Dendritic cell treated with granulocyte-macrophage colony-stimulating factor and Interleukin-4, amounts not matched to agents 40 ng/mL and 50 ng/mL, for 4 days (primary cell): ENCODE measurements around the gene C16orf87.

Source experiments
- H3K27ac Mint-ChIP-seq: one replicate; pipeline ENCODE4 v1.8.0; 2022; ENCODE audit warnings: mild to moderate bottlenecking, mixed read lengths
- H3K27me3 Mint-ChIP-seq: one replicate; pipeline ENCODE4 v1.8.0; 2022; ENCODE audit warnings: mild to moderate bottlenecking, mixed read lengths
- H3K36me3 Mint-ChIP-seq: one replicate; pipeline ENCODE4 v1.8.0; 2022; ENCODE audit warnings: low read depth, mixed read lengths
- H3K4me1 Mint-ChIP-seq: one replicate; pipeline ENCODE4 v1.8.0; 2022; ENCODE audit warnings: low read depth, mixed read lengths
- H3K4me3 Mint-ChIP-seq: one replicate; pipeline ENCODE4 v1.8.0; 2022; ENCODE audit warnings: mild to moderate bottlenecking, moderate library complexity, mixed read lengths
- H3K9me3 Mint-ChIP-seq: one replicate; pipeline ENCODE4 v1.8.0; 2022; ENCODE audit warnings: mixed read lengths
- intact Hi-C: fragments of 100-400 bp; cut with micrococcal nuclease; formaldehyde crosslinking; loops from one replicate; pipeline ENCODE4 v1.15.0; 2022

C16orf87 gene

GRCh38 chr16:46853713-46854443 is 22.9 kb upstream of the C16orf87 start:
- Mint-ChIP-seq H3K36me3 (no peaks in the 10 kb centered on the region), H3K9me3 (no peaks in the 10 kb centered on the region), H3K4me1 (no peaks in the 10 kb centered on the region), H3K27me3 (no peaks in the 10 kb centered on the region), H3K27ac (no peak overlapping the region), H3K4me3 (no peak overlapping the region)
- intact Hi-C loops = loop anchor here (1.0 kb wide), 2 partner anchors 55 to 75 kb away; no protein-coding TSS in a partner anchor

GRCh38 chr16:46852130-46852529 is 21.1 kb upstream of the C16orf87 start:
- Mint-ChIP-seq H3K27ac (no peak overlapping the region), H3K4me1 (no peaks in the 10 kb centered on the region), H3K4me3 (no peak overlapping the region), H3K9me3 (no peaks in the 10 kb centered on the region), H3K27me3 (no peaks in the 10 kb centered on the region), H3K36me3 (no peaks in the 10 kb centered on the region)
- intact Hi-C loops = no loop called here

GRCh38 chr16:46850619-46851555 is 19.9 kb upstream of the C16orf87 start:
- Mint-ChIP-seq H3K4me3 (no peak overlapping the region), H3K27me3 (no peaks in the 10 kb centered on the region), H3K27ac (no peak overlapping the region), H3K9me3 (no peaks in the 10 kb centered on the region), H3K36me3 (no peaks in the 10 kb centered on the region), H3K4me1 (no peaks in the 10 kb centered on the region)
- intact Hi-C loops = no loop called here

GRCh38 chr16:46848768-46849764 is 18.1 kb upstream of the C16orf87 start:
- Mint-ChIP-seq H3K9me3 (no peaks in the 10 kb centered on the region), H3K4me3 (no peak overlapping the region), H3K4me1 (peaks cover 2% of the 10 kb centered on the region), H3K27me3 (peaks cover 7% of the 10 kb centered on the region), H3K27ac (no peak overlapping the region), H3K36me3 (no peaks in the 10 kb centered on the region)
- intact Hi-C loops = no loop called here

GRCh38 chr16:46845952-46846351 is 15.0 kb upstream of the C16orf87 start:
- peaks cover 12% of the 10 kb centered on the region for H3K27me3 Mint-ChIP-seq

GRCh38 chr16:46844771-46845170 is 13.8 kb upstream of the C16orf87 start:
- Mint-ChIP-seq H3K4me1 (peaks cover 7% of the 10 kb centered on the region), H3K9me3 (peaks cover 9% of the 10 kb centered on the region), H3K36me3 (no peaks in the 10 kb centered on the region), H3K27ac (no peak overlapping the region), H3K27me3 (peaks cover 12% of the 10 kb centered on the region), H3K4me3 (no peak overlapping the region)
- intact Hi-C loops = no loop called here

More at GRCh38 chr16:46845952-46846351, 15.0 kb upstream of the C16orf87 start:
- Mint-ChIP-seq H3K9me3 (peaks cover 9% of the 10 kb centered on the region), H3K4me1 (peaks cover 7% of the 10 kb centered on the region), H3K4me3 (no peak overlapping the region), H3K36me3 (no peaks in the 10 kb centered on the region), H3K27ac (no peak overlapping the region)
- intact Hi-C loops = no loop called here

GRCh38 chr16:46843898-46844642 is 13.1 kb upstream of the C16orf87 start:
- Mint-ChIP-seq H3K27ac (peak overlapping the region; percentile 48), H3K4me1 (peaks cover 7% of the 10 kb centered on the region), H3K27me3 (peaks cover 12% of the 10 kb centered on the region), H3K9me3 (peaks cover 9% of the 10 kb centered on the region), H3K36me3 (no peaks in the 10 kb centered on the region), H3K4me3 (peak overlapping the region; percentile 62)
- intact Hi-C loops = no loop called here

- no peak overlapping the region for H3K4me3 Mint-ChIP-seq
Observed at GRCh38 chr16:46842192-46842895, 11.4 kb upstream of the C16orf87 start.

GRCh38 chr16:46839986-46840443 is 9.0 kb upstream of the C16orf87 start:
- no peak overlapping the region for H3K4me3 Mint-ChIP-seq

More at GRCh38 chr16:46842192-46842895, 11.4 kb upstream of the C16orf87 start:
- H3K36me3 Mint-ChIP-seq = no peaks in the 10 kb centered on the region
- peaks cover 12% of the 10 kb centered on the region for H3K27me3 Mint-ChIP-seq
- intact Hi-C loops = no loop called here
- H3K27ac Mint-ChIP-seq = no peak overlapping the region
- H3K4me1 Mint-ChIP-seq = peaks cover 7% of the 10 kb centered on the region
- H3K9me3 Mint-ChIP-seq = peaks cover 9% of the 10 kb centered on the region

GRCh38 chr16:46836534-46837530 is 5.9 kb upstream of the C16orf87 start:
- Mint-ChIP-seq H3K4me3 (no peak overlapping the region), H3K4me1 (peaks cover 6% of the 10 kb centered on the region), H3K27ac (no peak overlapping the region), H3K27me3 (no peaks in the 10 kb centered on the region), H3K36me3 (no peaks in the 10 kb centered on the region), H3K9me3 (no peaks in the 10 kb centered on the region)
- intact Hi-C loops = no loop called here

More at GRCh38 chr16:46839986-46840443, 9.0 kb upstream of the C16orf87 start:
- Mint-ChIP-seq H3K9me3 (peaks cover 9% of the 10 kb centered on the region), H3K27ac (no peak overlapping the region), H3K36me3 (no peaks in the 10 kb centered on the region), H3K4me1 (peaks cover 14% of the 10 kb centered on the region), H3K27me3 (peaks cover 12% of the 10 kb centered on the region)
- intact Hi-C loops = no loop called here

- intact Hi-C loops = no loop called here
- H3K4me3 Mint-ChIP-seq = no peak overlapping the region
- no peaks in the 10 kb centered on the region for H3K9me3 Mint-ChIP-seq
Observed at GRCh38 chr16:46833460-46833800, 2.5 kb upstream of the C16orf87 start.

More at GRCh38 chr16:46833460-46833800, 2.5 kb upstream of the C16orf87 start:
- Mint-ChIP-seq H3K27ac (no peak overlapping the region), H3K27me3 (no peaks in the 10 kb centered on the region), H3K4me1 (peaks cover 17% of the 10 kb centered on the region), H3K36me3 (peaks cover 8% of the 10 kb centered on the region)
